Measurements from ENCODE around the gene SCN4A. TPM values are rescaled to one million over a fixed set of nuclear protein-coding genes. Genes with fewer than 3 reads are reported as not detected.

The SCN4A gene
- total and polyA plus RNA-seq, 2 of the 13 experiments (the other 11 are each of a cell fraction or from before 2014, with no cell fraction given), result 0.02 to 0.03 TPM

GRCh38 chr17:63940584-63940983, 32.1 kb downstream of the SCN4A start (continued):
- TF ChIP-seq ZEB1 (IDR thresholded peaks at IDR 0.05; ENCODE audit: insufficient replicate concordance, low read depth) (no peak), ZNF563 (CRISPR knock-in tag; IDR thresholded peaks at IDR 0.05) (no peak), GLI4 (CRISPR knock-in tag; IDR thresholded peaks at IDR 0.05; ENCODE audit: borderline replicate concordance) (no peak), PRMT3 (CRISPR knock-in tag; IDR thresholded peaks at IDR 0.05; ENCODE audit: borderline replicate concordance, low read depth) (no peak), KLF13 (CRISPR knock-in tag; IDR thresholded peaks at IDR 0.05) (no peak)

GRCh38 chr17:63939884-63940283, 32.8 kb downstream of the SCN4A start:
- no peaks in the 10 kb centered on the region for H3K36me3 ChIP-seq (replicated peaks in 1 of 2; ENCODE audit: control insufficient read depth in 1 of 2, insufficient read depth in 2 of 2, low read length in 2 of 2)
- H3K4me3 ChIP-seq (replicated peaks in 1 of 3; ENCODE audit: insufficient read depth in 1 of 3, low read depth in 2 of 3, low read length in 3 of 3), result no peak overlapping the region
- POLR2A ChIA-PET, result no interaction called here
- in situ Hi-C loops (cut with HindIII; ENCODE audit: extremely low pct_ligation_motif_present, low pct_unique_long_range_greater_than_20kb), result no loop called here
- CTCF ChIA-PET (ENCODE audit: low intra/inter-chr PET ratio, low total read pairs), result no interaction called here
- H3K9ac ChIP-seq (ENCODE audit: insufficient read depth, low read depth, low read length), result no peak overlapping the region
- H2AFZ ChIP-seq (ENCODE audit: low read length), result no peak overlapping the region
- no peak overlapping the region for H3K4me2 ChIP-seq (ENCODE audit: low read depth, low read length)
- no peaks in the 10 kb centered on the region for H3K4me1 ChIP-seq (ENCODE audit: insufficient read depth, low read length)
- no peaks in the 10 kb centered on the region for H3K79me2 ChIP-seq (ENCODE audit: insufficient read depth, low read length)
- 12% methylated on average over 6 of the region's 6 CpGs for WGBS (ENCODE audit: low lambda C conversion rate)
- peak; percentile 17 for ATAC-seq
- H4K20me1 ChIP-seq (ENCODE audit: insufficient read depth, low read length), result no peaks in the 10 kb centered on the region
- BruUV-seq (replicated peaks), result no TSS peak
- peaks cover 0 to 45% of the 10 kb centered on the region in 2 experiments; a peak in 3 of 5 replicates for H3K27me3 ChIP-seq (ENCODE audit: control insufficient read depth in 1 of 2, insufficient read depth in 2 of 2, low read length in 2 of 2)
- intact Hi-C loops (cut with micrococcal nuclease; ENCODE audit: unreplicated experiment), result no loop called here
- H3K27ac ChIP-seq (ENCODE audit: extremely low read length, insufficient read depth, low read length), result no peak overlapping the region
- no peak for FAIRE-seq
- no peak for DNase-seq (ENCODE audit: low spot score)
- TF ChIP-seq GABPB1 (CRISPR knock-in tag; IDR thresholded peaks at IDR 0.05), result no peak
- no peak for TF ChIP-seq SYNCRIP (IDR thresholded peaks at IDR 0.05; ENCODE audit: insufficient read depth, low read depth, low read length)
- no peak for TF ChIP-seq ARID3A (IDR thresholded peaks at IDR 0.05; ENCODE audit: low read depth, low read length)
- TF ChIP-seq, protein P1, sequence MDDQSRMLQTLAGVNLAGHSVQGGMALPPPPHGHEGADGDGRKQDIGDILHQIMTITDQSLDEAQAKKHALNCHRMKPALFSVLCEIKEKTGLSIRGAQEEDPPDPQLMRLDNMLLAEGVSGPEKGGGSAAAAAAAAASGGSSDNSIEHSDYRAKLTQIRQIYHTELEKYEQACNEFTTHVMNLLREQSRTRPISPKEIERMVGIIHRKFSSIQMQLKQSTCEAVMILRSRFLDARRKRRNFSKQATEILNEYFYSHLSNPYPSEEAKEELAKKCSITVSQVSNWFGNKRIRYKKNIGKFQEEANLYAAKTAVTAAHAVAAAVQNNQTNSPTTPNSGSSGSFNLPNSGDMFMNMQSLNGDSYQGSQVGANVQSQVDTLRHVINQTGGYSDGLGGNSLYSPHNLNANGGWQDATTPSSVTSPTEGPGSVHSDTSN (CRISPR knock-in tag; IDR thresholded peaks at IDR 0.05; ENCODE audit: borderline replicate concordance), result no peak
- TF ChIP-seq ZNF772 (CRISPR knock-in tag; IDR thresholded peaks at IDR 0.05), result no peak
- TF ChIP-seq, protein P2, sequence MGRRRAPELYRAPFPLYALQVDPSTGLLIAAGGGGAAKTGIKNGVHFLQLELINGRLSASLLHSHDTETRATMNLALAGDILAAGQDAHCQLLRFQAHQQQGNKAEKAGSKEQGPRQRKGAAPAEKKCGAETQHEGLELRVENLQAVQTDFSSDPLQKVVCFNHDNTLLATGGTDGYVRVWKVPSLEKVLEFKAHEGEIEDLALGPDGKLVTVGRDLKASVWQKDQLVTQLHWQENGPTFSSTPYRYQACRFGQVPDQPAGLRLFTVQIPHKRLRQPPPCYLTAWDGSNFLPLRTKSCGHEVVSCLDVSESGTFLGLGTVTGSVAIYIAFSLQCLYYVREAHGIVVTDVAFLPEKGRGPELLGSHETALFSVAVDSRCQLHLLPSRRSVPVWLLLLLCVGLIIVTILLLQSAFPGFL (CRISPR knock-in tag; IDR thresholded peaks at IDR 0.05), result no peak
- TF ChIP-seq CENPBD1 (CRISPR knock-in tag; IDR thresholded peaks at IDR 0.05; ENCODE audit: borderline replicate concordance, low read depth), result no peak
- no peak for TF ChIP-seq MTA1 (CRISPR knock-in tag; IDR thresholded peaks at IDR 0.05; ENCODE audit: borderline replicate concordance)
- H3K9me3 ChIP-seq (ENCODE audit: low read length), result no peaks in the 10 kb centered on the region

Data from HepG2 (cell line).